Sigmoid colon (tissue), 7 donors: Measurements from ENCODE around the gene SND1. TPM values are rescaled to one million over a fixed set of nuclear protein-coding genes. Genes with fewer than 3 reads are reported as not detected.

ENCODE experiments used
- DNase-seq: peaks from one replicate; pipeline ENCODE4 v3.0.0-alpha.2; 2019
- H3K27ac ChIP-seq, 4 donors: fragments of 200-600 bp; sonication (generic); one replicate each; pipeline ENCODE4 v1.5.1; 2016 to 2019; ENCODE audit warnings: mild to moderate bottlenecking in 1 of 4
- H3K27me3 ChIP-seq, 3 donors: fragments of 200-600 bp; sonication (generic); one replicate each; pipeline ENCODE4 v1.5.1; 2019; ENCODE audit warnings: mild to moderate bottlenecking in 1 of 3
- H3K36me3 ChIP-seq, 4 donors: fragments of 200-600 bp; sonication (generic); one replicate each; pipeline ENCODE4 v1.5.1; 2016 to 2019
- H3K4me1 ChIP-seq, 4 donors: fragments of 200-600 bp; sonication (generic); one replicate each; pipeline ENCODE4 v1.5.1; 2017 to 2019
- H3K4me3 ChIP-seq, 4 donors: fragments of 200-600 bp; sonication (generic); one replicate each; pipeline ENCODE4 v1.5.1; 2017 to 2019; ENCODE audit warnings: mild to moderate bottlenecking in 2 of 4, moderate library complexity in 1 of 4
- H3K9me3 ChIP-seq, 4 donors: fragments of 200-600 bp in 3 of 4; sonication (generic) in 3 of 4; one replicate each; pipeline versions ENCODE4 v1.5.1 to v1.6.1; 2013 to 2019
- EP300 ChIP-seq, 4 donors: sonication (generic); formaldehyde crosslinking; IDR thresholded peaks; one replicate each; pipeline ENCODE4 v1.6.1; 2017; ENCODE audit warnings: antibody characterized with exemption in 4 of 4
- POLR2A ChIP-seq, 2 donors: fragments of 450-650 bp; IDR thresholded peaks; one replicate each; pipeline ENCODE4 v1.6.1; 2016; ENCODE audit warnings: antibody characterized with exemption in 2 of 2, mild to moderate bottlenecking in 2 of 2, moderate library complexity in 2 of 2
- POLR2AphosphoS5 ChIP-seq, 4 donors: sonication (generic); formaldehyde crosslinking; IDR thresholded peaks; one replicate each; pipeline ENCODE4 v1.6.1; 2017; ENCODE audit warnings: antibody characterized with exemption in 4 of 4
- WGBS, 2 donors: extraction: QIAGEN DNeasy Blood & Tissue Kit; methylation state at CpG; one replicate each; pipeline ENCODE4 v1.1.7; 2013; 5-methylcytosine and 5-hydroxymethylcytosine counted together
- intact Hi-C: fragments of 100-400 bp; cut with DNase I; formaldehyde crosslinking; loops from one replicate; pipeline ENCODE4 v1.15.1; 2023
- polyA plus RNA-seq, 3 donors: library from polyadenylated mRNA; stranded (reverse); fragments of 200-250 nt; gene quantifications; one replicate each; pipeline ENCODE4 v1.2.3, GENCODE V29; 2013
- total RNA-seq, 4 donors: library from RNA; depleted of rRNA; stranded (reverse); fragments of >200 nt; gene quantifications; one replicate each; pipeline ENCODE4 v1.1.0, GENCODE V29; 2016
- TF ChIP-seq, protein P1 (sequence below), 4 experiments: fragments of 450-650 bp in 3 of 4; fragments of 200-600 bp in 1 of 4; IDR thresholded peaks; one replicate each; pipeline ENCODE4 v1.5.1; 2016 to 2019; ENCODE audit warnings: antibody characterized with exemption in 4 of 4, mild to moderate bottlenecking in 3 of 4, moderate library complexity in 2 of 4
- donor health status: healthy with polysubstance abuse.
- donor health status: Bipolar disorder and iron deficiency.
- donor health status: healthy.

Gene SND1
- total and polyA plus RNA-seq, 7 donors: 30.6 to 93.4 (median 71.3) TPM

DNA sequence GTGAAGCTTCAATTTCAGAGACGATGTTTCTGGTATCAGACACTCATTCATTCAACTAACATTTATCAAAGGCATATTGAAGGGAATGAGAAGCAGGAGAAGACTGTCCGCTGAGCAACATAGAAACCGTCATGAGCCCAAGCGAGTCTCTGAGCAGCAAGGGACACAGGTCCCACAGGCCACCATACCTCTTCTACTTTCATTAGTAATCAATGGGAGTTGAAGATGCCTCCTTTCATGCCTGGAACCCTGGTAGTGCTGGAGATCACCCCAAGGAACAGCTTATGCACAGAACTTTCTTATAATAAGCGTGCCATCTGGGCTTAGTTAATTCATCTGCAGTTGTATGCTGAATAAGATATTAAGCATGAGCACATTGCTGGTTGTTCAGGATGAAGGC lies 35.3 kb upstream of the SND1 start:
- no peak overlapping the region for H3K4me3 ChIP-seq
- H3K36me3 ChIP-seq: no peaks in the 10 kb centered on the region
- H3K9me3 ChIP-seq: no peaks in the 10 kb centered on the region
- no peaks in the 10 kb centered on the region for H3K4me1 ChIP-seq
- DNase-seq: no peak
- 90 to 92% methylated on average over 5 of the region's 5 CpGs for WGBS, 2 donors
- TF ChIP-seq POLR2A (IDR thresholded peaks at IDR 0.05): no peak
- peaks cover 0 to 54% (median 26%) of the 10 kb centered on the region in 3 donors for H3K27me3 ChIP-seq
- intact Hi-C loops: no loop called here
- no peak overlapping the region for H3K27ac ChIP-seq

DNA sequence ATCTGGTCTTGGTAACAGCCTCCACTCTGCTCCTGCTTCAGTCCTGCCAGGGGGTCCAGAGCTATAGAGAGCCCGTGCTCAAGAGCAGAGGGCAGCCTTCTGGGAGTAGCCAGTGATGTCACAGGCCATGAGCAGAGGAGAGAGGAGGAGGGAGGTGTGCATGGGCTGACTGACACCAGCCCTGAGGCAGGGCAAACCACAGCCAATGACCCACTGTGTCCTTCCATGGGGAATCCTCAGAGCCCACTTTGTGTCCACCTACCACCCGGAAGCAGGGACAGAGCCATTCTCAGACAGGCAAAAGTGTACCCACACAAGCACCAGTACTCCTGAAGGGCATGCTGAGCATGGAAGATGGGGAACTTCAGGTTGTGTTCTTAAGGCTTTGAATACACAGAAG lies 34.0 kb upstream of the SND1 start, which contains the start of gene PAX4:
Gene PAX4, minus strand, starts transcription at position 101 of the 400 bp plus-strand sequence. CDS start 2,214 bp downstream, outside the sequence.
- H3K36me3 ChIP-seq: no peaks in the 10 kb centered on the region
- DNase-seq: no peak
- peaks cover 0 to 52% (median 26%) of the 10 kb centered on the region in 3 donors for H3K27me3 ChIP-seq
- intact Hi-C loops: no loop called here
- no peaks in the 10 kb centered on the region for H3K9me3 ChIP-seq
- TF ChIP-seq POLR2A (IDR thresholded peaks at IDR 0.05): no peak
- TF ChIP-seq, protein P1, sequence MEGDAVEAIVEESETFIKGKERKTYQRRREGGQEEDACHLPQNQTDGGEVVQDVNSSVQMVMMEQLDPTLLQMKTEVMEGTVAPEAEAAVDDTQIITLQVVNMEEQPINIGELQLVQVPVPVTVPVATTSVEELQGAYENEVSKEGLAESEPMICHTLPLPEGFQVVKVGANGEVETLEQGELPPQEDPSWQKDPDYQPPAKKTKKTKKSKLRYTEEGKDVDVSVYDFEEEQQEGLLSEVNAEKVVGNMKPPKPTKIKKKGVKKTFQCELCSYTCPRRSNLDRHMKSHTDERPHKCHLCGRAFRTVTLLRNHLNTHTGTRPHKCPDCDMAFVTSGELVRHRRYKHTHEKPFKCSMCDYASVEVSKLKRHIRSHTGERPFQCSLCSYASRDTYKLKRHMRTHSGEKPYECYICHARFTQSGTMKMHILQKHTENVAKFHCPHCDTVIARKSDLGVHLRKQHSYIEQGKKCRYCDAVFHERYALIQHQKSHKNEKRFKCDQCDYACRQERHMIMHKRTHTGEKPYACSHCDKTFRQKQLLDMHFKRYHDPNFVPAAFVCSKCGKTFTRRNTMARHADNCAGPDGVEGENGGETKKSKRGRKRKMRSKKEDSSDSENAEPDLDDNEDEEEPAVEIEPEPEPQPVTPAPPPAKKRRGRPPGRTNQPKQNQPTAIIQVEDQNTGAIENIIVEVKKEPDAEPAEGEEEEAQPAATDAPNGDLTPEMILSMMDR (IDR thresholded peaks at IDR 0.05): no peak
- TF ChIP-seq POLR2AphosphoS5 (IDR thresholded peaks at IDR 0.05): no peak
- TF ChIP-seq EP300 (IDR thresholded peaks at IDR 0.05): no peak
- no peak within 1 kb of the TSS for H3K27ac ChIP-seq
- no peaks in the 10 kb centered on the region for H3K4me1 ChIP-seq
- no peak within 1 kb of the TSS for H3K4me3 ChIP-seq
- WGBS, 2 donors: 52 to 56% methylated on average over 2 of the region's 2 CpGs

DNA sequence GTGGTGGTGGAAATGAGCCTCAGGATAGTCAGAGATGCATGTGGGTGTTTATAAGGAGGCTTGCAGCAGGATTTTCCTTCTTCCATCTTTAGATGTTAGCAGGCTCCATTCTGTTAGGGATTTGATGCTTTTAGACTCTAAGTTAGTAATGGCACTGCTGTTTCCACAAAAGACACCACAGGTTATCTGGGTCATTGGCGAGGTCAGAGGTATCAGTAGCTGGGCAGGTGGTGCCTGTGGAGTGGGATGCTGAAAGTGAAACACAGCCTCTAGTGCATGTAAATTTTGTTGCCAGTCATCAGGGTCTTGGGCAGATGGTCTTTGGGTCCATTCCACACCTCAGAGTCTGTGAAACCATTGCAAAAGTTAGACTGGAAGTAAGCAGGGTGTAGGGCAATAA lies 33.2 kb upstream of the SND1 start:
- no peak overlapping the region for H3K4me3 ChIP-seq
- no peak for TF ChIP-seq POLR2A (IDR thresholded peaks at IDR 0.05)
- 57 to 77% methylated on average over 1 of the region's 1 CpG for WGBS, 2 donors
- no peaks in the 10 kb centered on the region for H3K9me3 ChIP-seq
- DNase-seq: no peak
- no peak overlapping the region for H3K27ac ChIP-seq
- no peaks in the 10 kb centered on the region for H3K36me3 ChIP-seq
- H3K27me3 ChIP-seq: peaks cover 0 to 53% (median 26%) of the 10 kb centered on the region in 3 donors
- H3K4me1 ChIP-seq: no peaks in the 10 kb centered on the region
- intact Hi-C loops: no loop called here

DNA sequence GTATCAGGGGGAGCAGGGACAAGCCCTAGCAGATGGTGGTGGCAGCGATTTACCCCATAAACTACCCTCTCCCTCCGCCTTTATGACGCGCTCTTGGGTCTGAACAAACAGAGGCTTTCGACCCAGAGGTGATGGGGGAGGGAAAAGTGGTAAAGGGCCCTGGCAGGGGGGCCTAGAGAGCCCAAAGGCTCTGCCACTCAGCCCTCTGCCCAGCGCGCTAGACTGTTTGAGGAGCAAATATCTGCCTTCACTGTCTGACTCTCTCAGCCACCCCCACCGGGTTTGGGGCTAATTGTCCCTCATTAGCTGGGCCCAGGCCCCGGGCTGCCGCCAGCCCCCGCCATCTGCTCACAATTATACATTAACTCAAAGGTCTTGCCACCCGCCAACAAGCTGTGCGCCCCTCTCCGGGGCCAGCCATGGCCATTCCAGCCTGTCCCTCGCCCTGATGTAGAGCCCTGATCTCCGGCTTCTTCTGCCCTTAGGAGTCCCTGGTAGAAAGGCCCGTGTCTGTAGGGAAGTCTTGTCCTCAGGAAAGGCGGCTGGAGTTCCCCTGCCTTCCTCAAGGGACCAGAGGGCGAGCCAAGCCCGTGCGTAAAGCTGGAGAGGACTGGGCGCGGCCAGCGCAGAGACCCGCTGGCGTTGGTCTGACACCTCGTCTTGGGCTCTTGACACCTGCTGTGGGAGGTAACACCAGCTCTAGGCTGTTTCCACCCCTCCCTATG lies 32.2 kb upstream of the SND1 start:
- Histone ChIP-seq H3K4me3 (no peak overlapping the region), H3K9me3 (no peaks in the 10 kb centered on the region), H3K27me3 (peaks cover 0 to 50% (median 26%) of the 10 kb centered on the region in 3 donors), H3K27ac (no peak overlapping the region), H3K36me3 (no peaks in the 10 kb centered on the region), H3K4me1 (no peaks in the 10 kb centered on the region)
- WGBS, 2 donors: 6 to 12% methylated on average over 27 of the region's 27 CpGs
- DNase-seq: no peak
- intact Hi-C loops: no loop called here
- TF ChIP-seq POLR2A (IDR thresholded peaks at IDR 0.05) (no peak), EP300 (IDR thresholded peaks at IDR 0.05) (no peak), POLR2AphosphoS5 (IDR thresholded peaks at IDR 0.05) (no peak)
- TF ChIP-seq, protein P1 (IDR thresholded peaks at IDR 0.05): no peak

DNA sequence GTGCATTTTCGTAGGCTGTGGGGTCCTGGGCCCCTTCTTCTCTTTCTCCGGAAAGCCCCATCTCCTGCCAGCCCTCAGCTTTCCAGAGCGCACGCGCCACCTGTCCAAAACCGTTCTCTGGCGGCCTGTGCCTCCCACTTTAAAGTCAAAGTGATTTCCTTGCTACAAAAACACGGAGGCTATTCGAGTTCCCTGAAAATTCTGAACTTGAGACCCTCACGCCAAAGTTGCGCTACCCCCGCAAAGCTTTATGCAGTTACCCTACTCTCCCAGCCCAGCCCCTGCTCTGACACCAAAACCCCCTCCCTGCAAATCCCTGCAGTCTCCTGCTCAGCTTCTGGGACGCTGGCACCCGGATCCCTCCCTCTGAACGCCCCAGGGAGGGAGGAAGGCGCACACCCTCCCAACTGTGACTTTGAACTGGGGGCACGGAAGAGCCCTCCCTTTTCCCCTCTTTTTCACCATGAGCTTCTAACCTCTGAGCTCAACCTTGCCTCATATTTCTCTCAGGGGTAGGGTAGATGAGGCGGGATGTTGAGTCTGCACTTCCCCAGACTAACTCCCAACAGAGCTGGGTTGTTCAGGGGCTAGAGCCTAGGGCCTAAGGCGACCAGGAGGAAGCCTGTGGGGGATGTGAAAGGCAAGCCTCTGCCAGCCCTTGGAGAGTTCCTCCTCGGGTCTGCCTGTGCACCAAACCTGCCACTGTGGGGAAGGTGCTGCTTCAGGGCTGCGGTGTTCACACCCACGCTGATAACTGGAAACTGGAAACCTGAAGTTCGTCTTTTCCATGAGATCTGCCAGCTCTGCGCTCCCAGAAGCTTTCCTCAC lies 31.4 kb upstream of the SND1 start:
- H3K4me1 ChIP-seq: no peaks in the 10 kb centered on the region
- no peak overlapping the region for H3K4me3 ChIP-seq
- peaks cover 0 to 43% (median 26%) of the 10 kb centered on the region in 3 donors for H3K27me3 ChIP-seq
- WGBS, 2 donors: 5 to 10% methylated on average over 24 of the region's 24 CpGs
- intact Hi-C loops: no loop called here
- H3K9me3 ChIP-seq: no peaks in the 10 kb centered on the region
- TF ChIP-seq POLR2AphosphoS5 (IDR thresholded peaks at IDR 0.05): no peak
- TF ChIP-seq, protein P1 (IDR thresholded peaks at IDR 0.05): no peak
- no peaks in the 10 kb centered on the region for H3K36me3 ChIP-seq
- DNase-seq: no peak
- H3K27ac ChIP-seq: no peak overlapping the region
